ENCODE data around the gene MED13L.

GRCh38 chr12:115983226-115983798 is 294.2 kb downstream of the MED13L start:
- TF ChIP-seq YY1 (IDR thresholded peaks at IDR 0.05; ENCODE audit: low read depth) (no peak), JUND (IDR thresholded peaks at IDR 0.05) (no peak), IRF3 (IDR thresholded peaks at IDR 0.05; ENCODE audit: low read depth, low read length) (no peak), RFX5 (IDR thresholded peaks at IDR 0.05; ENCODE audit: low read length) (no peak), MXI1 (IDR thresholded peaks at IDR 0.05; ENCODE audit: low read depth, low read length) (no peak), POLR2AphosphoS5 (IDR thresholded peaks at IDR 0.05; ENCODE audit: low read depth, low read length) (no peak)
- TF ChIP-seq, protein P1, sequence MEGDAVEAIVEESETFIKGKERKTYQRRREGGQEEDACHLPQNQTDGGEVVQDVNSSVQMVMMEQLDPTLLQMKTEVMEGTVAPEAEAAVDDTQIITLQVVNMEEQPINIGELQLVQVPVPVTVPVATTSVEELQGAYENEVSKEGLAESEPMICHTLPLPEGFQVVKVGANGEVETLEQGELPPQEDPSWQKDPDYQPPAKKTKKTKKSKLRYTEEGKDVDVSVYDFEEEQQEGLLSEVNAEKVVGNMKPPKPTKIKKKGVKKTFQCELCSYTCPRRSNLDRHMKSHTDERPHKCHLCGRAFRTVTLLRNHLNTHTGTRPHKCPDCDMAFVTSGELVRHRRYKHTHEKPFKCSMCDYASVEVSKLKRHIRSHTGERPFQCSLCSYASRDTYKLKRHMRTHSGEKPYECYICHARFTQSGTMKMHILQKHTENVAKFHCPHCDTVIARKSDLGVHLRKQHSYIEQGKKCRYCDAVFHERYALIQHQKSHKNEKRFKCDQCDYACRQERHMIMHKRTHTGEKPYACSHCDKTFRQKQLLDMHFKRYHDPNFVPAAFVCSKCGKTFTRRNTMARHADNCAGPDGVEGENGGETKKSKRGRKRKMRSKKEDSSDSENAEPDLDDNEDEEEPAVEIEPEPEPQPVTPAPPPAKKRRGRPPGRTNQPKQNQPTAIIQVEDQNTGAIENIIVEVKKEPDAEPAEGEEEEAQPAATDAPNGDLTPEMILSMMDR (IDR thresholded peaks at IDR 0.05): peak; percentile 39; the same call in 1 of the 2 replicates
- TF ChIP-seq, protein P2, sequence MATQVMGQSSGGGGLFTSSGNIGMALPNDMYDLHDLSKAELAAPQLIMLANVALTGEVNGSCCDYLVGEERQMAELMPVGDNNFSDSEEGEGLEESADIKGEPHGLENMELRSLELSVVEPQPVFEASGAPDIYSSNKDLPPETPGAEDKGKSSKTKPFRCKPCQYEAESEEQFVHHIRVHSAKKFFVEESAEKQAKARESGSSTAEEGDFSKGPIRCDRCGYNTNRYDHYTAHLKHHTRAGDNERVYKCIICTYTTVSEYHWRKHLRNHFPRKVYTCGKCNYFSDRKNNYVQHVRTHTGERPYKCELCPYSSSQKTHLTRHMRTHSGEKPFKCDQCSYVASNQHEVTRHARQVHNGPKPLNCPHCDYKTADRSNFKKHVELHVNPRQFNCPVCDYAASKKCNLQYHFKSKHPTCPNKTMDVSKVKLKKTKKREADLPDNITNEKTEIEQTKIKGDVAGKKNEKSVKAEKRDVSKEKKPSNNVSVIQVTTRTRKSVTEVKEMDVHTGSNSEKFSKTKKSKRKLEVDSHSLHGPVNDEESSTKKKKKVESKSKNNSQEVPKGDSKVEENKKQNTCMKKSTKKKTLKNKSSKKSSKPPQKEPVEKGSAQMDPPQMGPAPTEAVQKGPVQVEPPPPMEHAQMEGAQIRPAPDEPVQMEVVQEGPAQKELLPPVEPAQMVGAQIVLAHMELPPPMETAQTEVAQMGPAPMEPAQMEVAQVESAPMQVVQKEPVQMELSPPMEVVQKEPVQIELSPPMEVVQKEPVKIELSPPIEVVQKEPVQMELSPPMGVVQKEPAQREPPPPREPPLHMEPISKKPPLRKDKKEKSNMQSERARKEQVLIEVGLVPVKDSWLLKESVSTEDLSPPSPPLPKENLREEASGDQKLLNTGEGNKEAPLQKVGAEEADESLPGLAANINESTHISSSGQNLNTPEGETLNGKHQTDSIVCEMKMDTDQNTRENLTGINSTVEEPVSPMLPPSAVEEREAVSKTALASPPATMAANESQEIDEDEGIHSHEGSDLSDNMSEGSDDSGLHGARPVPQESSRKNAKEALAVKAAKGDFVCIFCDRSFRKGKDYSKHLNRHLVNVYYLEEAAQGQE (IDR thresholded peaks at IDR 0.05; ENCODE audit: low read depth, low read length): no peak

All from SK-N-SH (cell line).